ENCODE data around the gene SH3D19. TPM values are rescaled to one million over a fixed set of nuclear protein-coding genes. Genes with fewer than 3 reads are reported as not detected.

SH3D19 gene
- total and polyA plus RNA-seq, 8 donors: 11.0 to 129 (median 67.1) TPM

- no peak overlapping the region for H3K4me3 ChIP-seq
- H3K4me1 ChIP-seq: peaks cover 15 to 59% (median 40%) of the 10 kb centered on the region in 4 donors
- H3K27ac ChIP-seq: peak overlapping the region in 4 of 5 donors; percentile 8 to 95 (median 41)
- DNase-seq: no peak
- H3K9me3 ChIP-seq: no peaks in the 10 kb centered on the region
- intact Hi-C loops (cut with DNase I; ENCODE audit: low total_unique reads): no loop called here
- WGBS, 5 donors: 50 to 71% (median 57%) methylated on average over 1 of the region's 1 CpG
- TF ChIP-seq CTCF (IDR thresholded peaks at IDR 0.05): no peak
- no peak for TF ChIP-seq POLR2AphosphoS5 (IDR thresholded peaks at IDR 0.05)
- TF ChIP-seq EP300 (IDR thresholded peaks at IDR 0.05): no peak
- TF ChIP-seq POLR2A (IDR thresholded peaks at IDR 0.05): no peak
- no peaks in the 10 kb centered on the region for H3K36me3 ChIP-seq
- peaks cover 0 to 14% (median 0%) of the 10 kb centered on the region in 3 donors for H3K27me3 ChIP-seq
Measured at GRCh38 chr4:151321586-151321985, 3.8 kb downstream of the SH3D19 start.

DNA sequence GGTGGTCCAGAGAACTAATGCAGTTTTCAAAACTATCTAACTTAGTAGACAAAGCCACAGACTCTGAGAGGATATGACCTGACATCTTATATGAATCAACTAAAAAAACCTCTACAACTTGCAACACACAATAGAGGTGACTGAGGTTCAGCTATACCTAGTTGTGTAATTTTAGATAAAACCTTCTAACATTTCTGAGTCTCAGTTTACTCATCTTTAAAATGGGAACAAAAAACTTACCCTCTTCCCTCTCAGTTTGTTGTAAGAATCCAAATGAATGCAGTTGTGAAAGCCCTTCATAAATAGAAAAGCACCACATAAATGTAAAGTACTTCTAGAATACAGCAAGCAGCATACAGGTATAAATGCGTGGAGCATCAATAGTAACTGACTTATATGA, 5.9 kb downstream of the SH3D19 start:
- intact Hi-C loops (cut with DNase I; ENCODE audit: low total_unique reads): no loop called here
- no peak for TF ChIP-seq POLR2A (IDR thresholded peaks at IDR 0.05)
- no peak for TF ChIP-seq EP300 (IDR thresholded peaks at IDR 0.05)
- TF ChIP-seq POLR2AphosphoS5 (IDR thresholded peaks at IDR 0.05): no peak
- no peak for TF ChIP-seq CTCF (IDR thresholded peaks at IDR 0.05)
- H3K27me3 ChIP-seq: peaks cover 0 to 2% (median 0%) of the 10 kb centered on the region in 3 donors
- no peaks in the 10 kb centered on the region for H3K9me3 ChIP-seq
- H3K36me3 ChIP-seq: no peaks in the 10 kb centered on the region
- H3K4me3 ChIP-seq: no peak overlapping the region
- H3K4me1 ChIP-seq: peaks cover 16 to 72% (median 49%) of the 10 kb centered on the region in 4 donors
- DNase-seq: no peak
- WGBS, 5 donors: 81 to 95% (median 94%) methylated on average over 1 of the region's 1 CpG
- H3K27ac ChIP-seq: peak overlapping the region in 1 of 5 donors; percentile 49

- H3K27ac ChIP-seq: no peak overlapping the region
- intact Hi-C loops (cut with DNase I; ENCODE audit: low total_unique reads): no loop called here
Measured at GRCh38 chr4:151318307-151319006, 6.9 kb downstream of the SH3D19 start.

GRCh38 chr4:151316645-151317044, 8.8 kb downstream of the SH3D19 start:
- peaks cover 15 to 62% (median 45%) of the 10 kb centered on the region in 4 donors for H3K4me1 ChIP-seq
- H3K27me3 ChIP-seq: no peaks in the 10 kb centered on the region
- DNase-seq: no peak
- no peaks in the 10 kb centered on the region for H3K9me3 ChIP-seq
- TF ChIP-seq EP300 (IDR thresholded peaks at IDR 0.05) (no peak), POLR2A (IDR thresholded peaks at IDR 0.05) (no peak), CTCF (IDR thresholded peaks at IDR 0.05) (no peak), POLR2AphosphoS5 (IDR thresholded peaks at IDR 0.05) (no peak)
- H3K27ac ChIP-seq: peak overlapping the region in 1 of 5 donors; percentile 17
- H3K4me3 ChIP-seq: no peak overlapping the region
- intact Hi-C loops (cut with DNase I; ENCODE audit: low total_unique reads): no loop called here
- WGBS, 5 donors: 27 to 41% (median 38%) methylated on average over 2 of the region's 2 CpGs
- H3K36me3 ChIP-seq: no peaks in the 10 kb centered on the region

More at GRCh38 chr4:151318307-151319006, 6.9 kb downstream of the SH3D19 start:
- H3K4me3 ChIP-seq: no peak overlapping the region
- WGBS, 5 donors: 96 to 100% (median 98%) methylated on average over 1 of the region's 1 CpG
- no peaks in the 10 kb centered on the region for H3K9me3 ChIP-seq
- H3K36me3 ChIP-seq: no peaks in the 10 kb centered on the region
- no peaks in the 10 kb centered on the region for H3K27me3 ChIP-seq
- H3K4me1 ChIP-seq: peaks cover 14 to 72% (median 51%) of the 10 kb centered on the region in 4 donors
- DNase-seq: no peak
- no peak for TF ChIP-seq EP300 (IDR thresholded peaks at IDR 0.05)
- TF ChIP-seq CTCF (IDR thresholded peaks at IDR 0.05): no peak
- TF ChIP-seq POLR2A (IDR thresholded peaks at IDR 0.05): no peak
- no peak for TF ChIP-seq POLR2AphosphoS5 (IDR thresholded peaks at IDR 0.05)
